ENCODE results near the gene RAB10.

The RAB10 gene

GRCh38 chr2:26184555-26185303 is 150.8 kb downstream of the RAB10 start:
- DNase-seq, result peak; percentile 71

GRCh38 chr2:26185304-26185928 is 151.5 kb downstream of the RAB10 start:
- no peak for DNase-seq

- DNase-seq, result peak; percentile 50
Measured at GRCh38 chr2:26185954-26186770, 152.3 kb downstream of the RAB10 start.
